HepG2 (cell line): ENCODE measurements around the gene NOXO1. TPM values are rescaled to one million over a fixed set of nuclear protein-coding genes. Genes with fewer than 3 reads are reported as not detected.

Experiments
- BRCA1 ChIP-seq: sonication (generic); formaldehyde crosslinking; IDR thresholded peaks from 2 replicates; pipeline ENCODE4 v1.4.0; 2020; ENCODE audit warnings: missing genetic modification reagents
- HINFP ChIP-seq: sonication (generic); formaldehyde crosslinking; IDR thresholded peaks from 2 replicates; pipeline ENCODE4 v1.4.0; 2020; ENCODE audit warnings: low read depth, mild to moderate bottlenecking, missing genetic modification reagents
- HNF1A ChIP-seq, 2 experiments: sonication (generic) in 1 of 2; formaldehyde crosslinking in 1 of 2; IDR thresholded peaks; 2 replicates each; pipeline versions ENCODE4 v1.4.0 to v1.6.1; 2016 to 2020; ENCODE audit warnings: borderline replicate concordance in 1 of 2, low read depth in 1 of 2, mild to moderate bottlenecking in 1 of 2, missing genetic modification reagents in 1 of 2
- JDP2 ChIP-seq: sonication (generic); formaldehyde crosslinking; IDR thresholded peaks from 2 replicates; pipeline ENCODE4 v1.8.1; 2022; ENCODE audit warnings: missing genetic modification reagents, borderline replicate concordance
- KIAA2018 ChIP-seq: sonication (generic); formaldehyde crosslinking; IDR thresholded peaks from 2 replicates; pipeline ENCODE4 v1.5.0; 2020; ENCODE audit warnings: mild to moderate bottlenecking, missing genetic modification reagents, borderline replicate concordance
- NFE2L1 ChIP-seq: sonication (generic); formaldehyde crosslinking; IDR thresholded peaks from 2 replicates; pipeline ENCODE4 v1.4.0; 2020; ENCODE audit warnings: missing genetic modification reagents, mild to moderate bottlenecking, borderline replicate concordance
- ZFP91 ChIP-seq: sonication (generic); formaldehyde crosslinking; IDR thresholded peaks from 2 replicates; pipeline ENCODE4 v1.9.0; 2022; ENCODE audit warnings: missing genetic modification reagents, mild to moderate bottlenecking, borderline replicate concordance
- ZNF30 ChIP-seq: sonication (generic); formaldehyde crosslinking; IDR thresholded peaks from 2 replicates; pipeline ENCODE4 v1.5.0; 2020; ENCODE audit warnings: mild to moderate bottlenecking, missing genetic modification reagents
- ZNF44 ChIP-seq: sonication (generic); formaldehyde crosslinking; IDR thresholded peaks from 2 replicates; pipeline ENCODE4 v1.5.1; 2020; ENCODE audit warnings: mild to moderate bottlenecking, missing genetic modification reagents
- ZNF724P ChIP-seq: sonication (generic); formaldehyde crosslinking; IDR thresholded peaks from 2 replicates; pipeline ENCODE4 v1.8.0; 2022; ENCODE audit warnings: missing genetic modification reagents, borderline replicate concordance
- polyA plus RNA-seq, 8 experiments: library from polyadenylated mRNA; depleted of rRNA in 3 of 8; stranded (reverse) in 7 of 8; unstranded in 1 of 8; fragments of >200 nt; fragmentation: Illumina TruSeq in 4 of 8; extraction: Trizol in 4 of 8; gene quantifications; 2 replicates each; pipeline versions ENCODE4 v1.2.1 to v1.2.3, GENCODE V29; 2011 to 2016; ENCODE audit warnings: low read depth in 4 of 8, missing spikeins in 1 of 8, mixed read lengths in 1 of 8; ENCODE audit not compliant: insufficient read depth in 1 of 8
- total RNA-seq, 5 experiments: library from RNA; depleted of rRNA; stranded (reverse); fragments of >200 nt; fragmentation: Illumina TruSeq; extraction: Trizol; gene quantifications; 2 replicates each; pipeline ENCODE4 v1.2.3, GENCODE V29; 2016; ENCODE audit warnings: low read depth in 1 of 5

The NOXO1 gene
- total and polyA plus RNA-seq, 2 of the 13 experiments (the other 11 are each of a cell fraction or from before 2014, with no cell fraction given) = 0.69 to 1.4 TPM

- TF ChIP-seq HNF1A (IDR thresholded peaks at IDR 0.05; ENCODE audit: low read depth) = no peak
- peak; percentile 40; the same call in 1 of the 2 replicates for TF ChIP-seq HNF1A (CRISPR knock-in tag; IDR thresholded peaks at IDR 0.05; ENCODE audit: borderline replicate concordance)
- TF ChIP-seq ZNF30 (CRISPR knock-in tag) = peak; percentile 65; the same call in 1 of the 2 replicates
- no peak; the same call in 1 of the 2 replicates for TF ChIP-seq NFE2L1 (CRISPR knock-in tag)
- peak; percentile 44; the same call in 1 of the 2 replicates for TF ChIP-seq ZFP91
- TF ChIP-seq BRCA1 (CRISPR knock-in tag) = no peak
- no peak; the same call in 1 of the 2 replicates for TF ChIP-seq ZNF724P (CRISPR knock-in tag)
- peak; percentile 37; the same call in 1 of the 2 replicates for TF ChIP-seq HINFP (CRISPR knock-in tag)
- no peak; the same call in 1 of the 2 replicates for TF ChIP-seq ZNF44 (CRISPR knock-in tag)
- 0 out of 2 replicates have a peak, but pooled peaks have one; percentile 27 for TF ChIP-seq KIAA2018 (CRISPR knock-in tag)
- TF ChIP-seq JDP2 (CRISPR knock-in tag) = no peak
Measured at GRCh38 chr16:1964506-1965395, 16.5 kb downstream of the NOXO1 start, which contains the start of gene RPS2 (continued).
